HUES6 (cell line): ENCODE results near the gene VEGFB.
A peak's percentile ranks its signal among the peaks of the same experiment; 100 is the strongest.

Experiments
- H3K27ac ChIP-seq: 2 replicates; pipeline ENCODE4 v1.7.0; 2013; ENCODE audit warnings: low read depth, mild to moderate bottlenecking, low read length, inconsistent platforms
- H3K27me3 ChIP-seq: 2 replicates; pipeline ENCODE4 v1.6.1; 2013; ENCODE audit warnings: low read length; ENCODE audit not compliant: control insufficient read depth, insufficient read depth
- H3K36me3 ChIP-seq: 2 replicates; pipeline ENCODE4 v1.6.1; 2013; ENCODE audit warnings: low read length; ENCODE audit not compliant: control insufficient read depth, insufficient read depth
- H3K4me1 ChIP-seq: 2 replicates; pipeline ENCODE4 v1.6.1; 2013; ENCODE audit warnings: low read length; ENCODE audit not compliant: control insufficient read depth, insufficient read depth
- H3K4me3 ChIP-seq: 2 replicates; pipeline ENCODE4 v1.5.1; 2013; ENCODE audit warnings: low read depth, low read length
- H3K9ac ChIP-seq: one replicate; pipeline ENCODE4 v1.6.1; 2013; ENCODE audit warnings: mild to moderate bottlenecking, low read length
- H3K9me3 ChIP-seq: 2 replicates; pipeline ENCODE4 v1.6.1; 2013; ENCODE audit warnings: low read depth, low read length; ENCODE audit not compliant: control insufficient read depth, insufficient read depth

The VEGFB gene

DNA sequence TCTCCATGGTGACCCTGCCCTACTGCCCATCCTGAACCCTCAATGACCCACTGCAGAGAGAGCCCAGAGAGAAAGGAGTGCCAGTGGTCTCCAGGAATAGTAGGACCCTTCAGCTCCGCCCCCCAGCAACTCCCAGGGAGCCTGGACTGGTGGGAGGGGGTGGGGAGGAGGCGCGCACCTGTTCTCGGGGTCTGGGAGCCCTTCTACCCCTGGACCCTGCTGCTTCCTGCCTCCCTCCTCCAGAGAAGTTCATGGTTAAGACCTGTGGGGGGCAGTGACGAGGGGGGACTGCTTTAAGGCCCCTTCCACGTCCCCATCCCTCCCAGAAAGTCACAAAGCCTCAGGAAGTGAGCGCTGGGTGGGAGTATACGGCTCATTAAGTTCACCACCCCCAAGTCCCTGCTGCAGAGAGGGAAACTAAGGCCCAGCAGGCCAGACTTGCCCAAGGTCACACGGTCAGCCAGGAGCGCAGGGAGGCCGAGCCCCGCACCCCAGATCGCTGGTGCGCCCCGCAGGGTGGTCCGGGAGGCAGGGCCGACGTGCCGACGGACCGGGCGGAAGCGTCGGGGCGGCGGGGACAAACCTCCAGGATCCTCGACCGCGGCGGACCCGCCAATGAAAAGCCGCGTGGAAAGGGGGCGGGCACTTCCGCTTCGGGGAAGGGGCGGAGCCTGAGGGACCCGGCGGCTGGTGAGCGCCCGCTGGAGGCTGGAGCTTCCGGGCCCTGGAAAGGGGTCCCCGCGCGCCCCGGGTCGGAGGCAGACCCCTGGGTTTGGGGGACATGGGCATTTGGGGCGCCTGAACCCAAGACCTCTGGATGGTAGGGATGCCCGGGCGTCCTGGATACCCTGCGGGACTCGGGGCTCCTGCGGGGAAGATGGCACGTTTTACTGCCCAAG, 8.5 kb upstream of the VEGFB start, which contains the start of the genes NUDT22 and TRPT1:
Gene NUDT22 (plus strand): TSS at position 667 of the 899 bp plus-strand sequence. CDS start 379 bp downstream, outside the sequence.
Gene TRPT1 (minus strand): TSS at position 579 of the 899 bp plus-strand sequence. CDS start 326 bp downstream, at position 253.
- Histone ChIP-seq H3K27me3 (no peaks in the 10 kb centered on the region), H3K27ac (peak within 1 kb of the TSS; percentile 59; the same call in 1 of the 2 replicates), H3K36me3 (peaks cover 22% of the 10 kb centered on the region), H3K4me1 (peaks cover 19% of the 10 kb centered on the region), H3K4me3 (peak within 1 kb of the TSS; percentile 92), H3K9ac (peak within 1 kb of the TSS; percentile 83), H3K9me3 (no peaks in the 10 kb centered on the region)

- Histone ChIP-seq H3K36me3 (peaks cover 19% of the 10 kb centered on the region), H3K4me1 (peaks cover 19% of the 10 kb centered on the region), H3K27ac (peak overlapping the region; percentile 23; the same call in 1 of the 2 replicates), H3K27me3 (no peaks in the 10 kb centered on the region), H3K9me3 (no peaks in the 10 kb centered on the region), H3K9ac (peak overlapping the region; percentile 57), H3K4me3 (peak overlapping the region; percentile 92)
These were observed 7.8 kb upstream of the VEGFB start for GRCh38 chr11:64226507-64227051.

DNA sequence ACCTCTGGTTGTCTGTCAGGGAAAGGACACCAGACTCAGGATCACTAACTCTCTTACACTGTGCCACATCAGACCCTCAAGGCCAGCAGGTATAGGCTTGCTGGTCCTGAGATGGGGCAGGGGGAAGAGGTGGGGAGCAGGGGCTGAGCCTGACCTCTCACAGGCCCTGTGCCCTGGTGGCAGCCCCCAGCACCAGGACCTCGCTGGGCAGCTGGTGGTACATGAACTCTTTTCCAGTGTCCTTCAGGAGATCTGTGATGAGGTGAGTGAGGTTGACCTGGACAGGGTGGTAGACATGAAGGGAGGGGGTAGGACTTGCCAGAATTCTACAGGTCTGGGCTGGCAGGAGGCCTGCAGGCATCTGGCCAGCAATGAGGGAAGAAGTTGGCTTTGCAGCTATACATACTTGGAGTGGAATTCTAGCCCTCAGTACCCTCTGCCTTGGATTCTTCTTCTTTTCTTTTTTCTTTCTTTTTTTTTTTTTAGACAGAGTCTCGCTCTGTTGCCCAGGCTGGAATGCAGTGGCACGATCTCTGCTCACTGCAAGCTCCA, 6.9 kb upstream of the VEGFB start:
- Histone ChIP-seq H3K9ac (no peak overlapping the region), H3K4me1 (peaks cover 19% of the 10 kb centered on the region), H3K4me3 (peak overlapping the region; percentile 92; the same call in 1 of the 2 replicates), H3K36me3 (peaks cover 19% of the 10 kb centered on the region), H3K27ac (no peak overlapping the region), H3K27me3 (0 out of 2 replicates have a peak, but pooled peaks cover under 1% of the 10 kb centered on the region), H3K9me3 (no peaks in the 10 kb centered on the region)

DNA sequence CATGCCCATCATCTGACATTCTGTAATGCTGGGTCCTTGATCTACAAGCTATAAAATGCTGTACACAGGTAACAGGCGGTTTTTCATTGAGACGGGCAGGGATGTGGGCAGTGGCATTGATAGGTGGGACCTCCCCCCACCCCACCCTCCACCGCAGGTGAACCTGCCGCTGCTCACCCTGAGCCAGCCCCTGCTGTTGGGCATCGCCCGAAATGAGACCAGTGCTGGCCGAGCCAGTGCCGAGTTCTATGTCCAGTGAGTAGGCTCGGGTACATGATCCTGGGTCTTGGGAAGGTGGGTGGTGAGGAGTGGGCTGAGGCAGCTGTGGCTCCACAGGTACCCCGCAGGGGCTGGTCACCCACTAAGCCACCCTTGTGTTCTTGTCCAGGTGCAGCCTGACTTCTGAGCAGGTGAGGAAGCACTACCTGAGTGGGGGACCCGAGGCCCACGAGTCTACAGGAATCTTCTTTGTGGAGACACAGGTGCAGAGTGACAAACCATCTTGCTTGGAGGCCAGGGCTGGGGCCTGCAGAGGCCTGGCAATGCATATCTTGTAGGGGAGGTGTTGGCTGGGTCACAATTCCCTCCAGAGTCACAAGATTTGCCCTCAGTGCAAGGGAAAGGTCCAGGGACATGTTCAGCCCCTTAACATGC, 5.2 kb upstream of the VEGFB start:
- H3K36me3 ChIP-seq: peaks cover 4% of the 10 kb centered on the region
- peak overlapping the region; percentile 45 for H3K9ac ChIP-seq
- no peaks in the 10 kb centered on the region for H3K9me3 ChIP-seq
- H3K4me3 ChIP-seq: peak overlapping the region; percentile 91
- peaks cover 24% of the 10 kb centered on the region for H3K4me1 ChIP-seq
- peaks cover 3% of the 10 kb centered on the region; the same call in 1 of the 2 replicates for H3K27me3 ChIP-seq
- no peak overlapping the region for H3K27ac ChIP-seq

- peaks cover 3% of the 10 kb centered on the region; the same call in 1 of the 2 replicates for H3K27me3 ChIP-seq
- H3K4me3 ChIP-seq: peak overlapping the region; percentile 91
- no peak overlapping the region for H3K27ac ChIP-seq
- no peaks in the 10 kb centered on the region for H3K36me3 ChIP-seq
- no peaks in the 10 kb centered on the region for H3K9me3 ChIP-seq
- H3K9ac ChIP-seq: peak overlapping the region; percentile 45
- peaks cover 24% of the 10 kb centered on the region for H3K4me1 ChIP-seq
These were observed 4.6 kb upstream of the VEGFB start for GRCh38 chr11:64229744-64230170.

DNA sequence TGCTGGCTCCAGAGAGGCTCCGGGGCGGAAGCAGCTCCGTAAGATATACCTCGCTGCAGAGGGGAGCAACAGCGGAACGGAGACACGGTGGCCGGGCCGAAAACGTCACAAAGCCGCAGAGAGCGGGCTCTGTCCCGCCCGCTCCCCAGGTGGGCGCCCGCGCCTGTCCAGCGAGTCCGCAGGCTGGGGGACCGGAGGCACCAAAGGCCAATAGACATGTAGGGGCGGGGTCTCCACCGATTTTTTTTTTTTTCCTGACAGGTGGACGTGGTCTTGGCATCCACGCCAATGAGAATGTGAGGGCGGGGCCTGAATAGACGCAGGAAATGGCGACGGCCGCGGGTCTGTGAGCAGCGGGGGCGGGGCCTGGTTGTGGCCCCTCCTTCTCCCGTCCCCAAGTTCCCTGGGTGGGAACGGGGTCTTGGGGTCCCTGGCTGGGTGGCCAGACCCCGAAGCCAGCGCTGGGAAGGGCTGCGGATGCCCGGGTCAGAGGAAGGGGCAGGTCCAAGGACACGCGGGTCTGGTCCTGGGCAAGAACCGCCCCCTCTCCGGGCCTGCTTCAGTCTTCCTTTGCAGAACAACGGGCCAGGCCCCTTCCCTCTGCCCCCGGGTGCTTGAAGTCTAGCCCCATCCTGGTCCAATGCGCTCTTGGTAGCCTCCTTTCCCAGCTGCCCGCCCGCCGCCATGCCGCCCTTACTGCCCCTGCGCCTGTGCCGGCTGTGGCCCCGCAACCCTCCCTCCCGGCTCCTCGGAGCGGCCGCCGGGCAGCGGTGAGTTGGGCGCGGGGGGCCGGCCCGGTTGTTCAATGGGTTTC, 4.0 kb upstream of the VEGFB start, which contains the start of gene DNAJC4:
Gene DNAJC4 (plus strand): TSS at position 378 of the 814 bp plus-strand sequence. CDS start 307 bp downstream, at position 685.
- Histone ChIP-seq H3K36me3 (no peaks in the 10 kb centered on the region), H3K9me3 (no peaks in the 10 kb centered on the region), H3K9ac (peak within 1 kb of the TSS; percentile 74), H3K27ac (peak within 1 kb of the TSS; percentile 35; the same call in 1 of the 2 replicates), H3K27me3 (peaks cover 3% of the 10 kb centered on the region; the same call in 1 of the 2 replicates), H3K4me3 (peak within 1 kb of the TSS; percentile 91), H3K4me1 (peaks cover 21% of the 10 kb centered on the region)

- H3K4me1 ChIP-seq: peaks cover 21% of the 10 kb centered on the region
- H3K27me3 ChIP-seq: peaks cover 3% of the 10 kb centered on the region; the same call in 1 of the 2 replicates
- peak overlapping the region; percentile 74 for H3K9ac ChIP-seq
- H3K4me3 ChIP-seq: peak overlapping the region; percentile 91
- H3K27ac ChIP-seq: no peak overlapping the region; the same call in 1 of the 2 replicates
- no peaks in the 10 kb centered on the region for H3K9me3 ChIP-seq
- no peaks in the 10 kb centered on the region for H3K36me3 ChIP-seq
These were observed 3.4 kb upstream of the VEGFB start for GRCh38 chr11:64230985-64231365.

DNA sequence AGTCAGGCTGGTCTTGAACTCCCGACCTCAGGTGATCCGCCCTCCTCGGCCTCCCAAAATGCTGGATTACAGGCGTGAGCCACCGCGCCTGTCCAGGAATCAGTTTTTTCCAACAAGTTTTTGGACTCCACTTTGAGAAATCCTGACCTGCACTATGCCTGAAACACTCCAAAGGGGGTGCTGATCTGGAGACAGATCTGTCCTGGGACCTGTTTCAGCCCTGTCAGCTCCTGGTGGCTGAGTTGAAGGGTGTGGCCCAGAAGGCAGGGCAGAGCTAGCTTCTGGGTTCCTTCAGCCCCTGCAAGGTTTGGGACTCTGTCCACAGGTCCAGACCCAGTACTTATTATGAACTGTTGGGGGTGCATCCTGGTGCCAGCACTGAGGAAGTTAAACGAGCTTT, 2.8 kb upstream of the VEGFB start:
- Histone ChIP-seq H3K4me1 (peaks cover 18% of the 10 kb centered on the region), H3K27ac (no peak overlapping the region), H3K4me3 (no peak overlapping the region), H3K27me3 (peaks cover 3% of the 10 kb centered on the region; the same call in 1 of the 2 replicates), H3K36me3 (no peaks in the 10 kb centered on the region), H3K9ac (no peak overlapping the region), H3K9me3 (no peaks in the 10 kb centered on the region)

DNA sequence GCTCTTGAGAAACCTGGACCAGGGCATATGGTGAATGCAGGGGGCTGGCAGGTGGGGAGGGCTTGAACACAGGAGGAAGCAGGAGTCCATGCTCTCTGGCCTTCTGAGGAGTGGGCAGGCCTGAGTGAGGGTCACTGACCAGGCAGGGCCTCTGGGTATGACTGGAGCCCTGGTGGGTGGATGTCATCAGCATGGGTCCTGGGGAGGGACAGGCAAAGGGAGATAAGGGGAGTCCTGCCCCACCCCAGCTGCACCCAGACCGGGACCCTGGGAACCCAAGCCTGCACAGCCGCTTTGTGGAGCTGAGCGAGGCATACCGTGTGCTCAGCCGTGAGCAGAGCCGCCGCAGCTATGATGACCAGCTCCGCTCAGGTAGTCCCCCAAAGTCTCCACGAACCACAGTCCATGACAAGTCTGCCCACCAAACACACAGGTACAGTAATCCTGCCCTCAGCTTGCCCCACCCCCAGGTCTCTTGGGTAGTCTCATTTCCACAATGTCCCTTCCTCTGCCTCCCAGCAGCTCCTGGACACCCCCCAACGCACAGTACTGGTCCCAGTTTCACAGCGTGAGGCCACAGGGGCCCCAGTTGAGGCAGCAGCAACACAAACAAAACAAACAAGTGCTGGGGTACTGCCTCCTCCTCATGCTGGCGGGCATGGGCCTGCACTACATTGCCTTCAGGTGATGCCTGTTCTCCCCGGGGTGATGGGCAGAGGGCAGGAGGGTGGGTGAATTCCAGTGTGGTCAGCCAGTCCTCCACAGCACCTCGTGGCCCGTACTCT, 2.0 kb upstream of the VEGFB start:
- no peak overlapping the region for H3K4me3 ChIP-seq
- H3K9me3 ChIP-seq: no peaks in the 10 kb centered on the region
- H3K9ac ChIP-seq: no peak overlapping the region
- peaks cover 1% of the 10 kb centered on the region; the same call in 1 of the 2 replicates for H3K36me3 ChIP-seq
- H3K27ac ChIP-seq: no peak overlapping the region
- peaks cover 11% of the 10 kb centered on the region for H3K4me1 ChIP-seq
- peaks cover 3% of the 10 kb centered on the region; the same call in 1 of the 2 replicates for H3K27me3 ChIP-seq
